PFSK-1 (cell line): Measurements from ENCODE around the gene ACOXL.

Source experiments
- FOXP2 ChIP-seq: optimal IDR thresholded peaks from 2 replicates; pipeline ENCODE3; 2011; ENCODE audit warnings: borderline replicate concordance, control low read depth, inconsistent platforms; ENCODE audit not compliant: insufficient read depth; ENCODE audit errors: extremely low read length, extremely low read depth
- POLR2AphosphoS5 ChIP-seq: IDR thresholded peaks from 2 replicates; pipeline ENCODE4 v1.6.1; 2012; ENCODE audit warnings: low read depth, mild to moderate bottlenecking, control low read depth, low read length, moderate library complexity
- SIN3A ChIP-seq: IDR thresholded peaks from 2 replicates; pipeline ENCODE4 v1.6.1; 2012; ENCODE audit warnings: mild to moderate bottlenecking, low read length, moderate library complexity, borderline replicate concordance; ENCODE audit not compliant: insufficient read depth
- TAF1 ChIP-seq: IDR thresholded peaks from 2 replicates; pipeline ENCODE4 v1.6.1; 2012; ENCODE audit warnings: low read length, control low read depth, borderline replicate concordance; ENCODE audit not compliant: insufficient read depth
- TF ChIP-seq, protein P1 (sequence below), 2 experiments: IDR thresholded peaks; 2 replicates each; pipeline versions ENCODE4 v1.6.1 to v1.8.0; 2011 to 2012; ENCODE audit warnings: low read depth in 2 of 2, low read length in 2 of 2, control low read depth in 1 of 2, inconsistent platforms in 1 of 2, mild to moderate bottlenecking in 1 of 2, moderate library complexity in 1 of 2; ENCODE audit not compliant: insufficient read depth in 1 of 2

The ACOXL gene

DNA sequence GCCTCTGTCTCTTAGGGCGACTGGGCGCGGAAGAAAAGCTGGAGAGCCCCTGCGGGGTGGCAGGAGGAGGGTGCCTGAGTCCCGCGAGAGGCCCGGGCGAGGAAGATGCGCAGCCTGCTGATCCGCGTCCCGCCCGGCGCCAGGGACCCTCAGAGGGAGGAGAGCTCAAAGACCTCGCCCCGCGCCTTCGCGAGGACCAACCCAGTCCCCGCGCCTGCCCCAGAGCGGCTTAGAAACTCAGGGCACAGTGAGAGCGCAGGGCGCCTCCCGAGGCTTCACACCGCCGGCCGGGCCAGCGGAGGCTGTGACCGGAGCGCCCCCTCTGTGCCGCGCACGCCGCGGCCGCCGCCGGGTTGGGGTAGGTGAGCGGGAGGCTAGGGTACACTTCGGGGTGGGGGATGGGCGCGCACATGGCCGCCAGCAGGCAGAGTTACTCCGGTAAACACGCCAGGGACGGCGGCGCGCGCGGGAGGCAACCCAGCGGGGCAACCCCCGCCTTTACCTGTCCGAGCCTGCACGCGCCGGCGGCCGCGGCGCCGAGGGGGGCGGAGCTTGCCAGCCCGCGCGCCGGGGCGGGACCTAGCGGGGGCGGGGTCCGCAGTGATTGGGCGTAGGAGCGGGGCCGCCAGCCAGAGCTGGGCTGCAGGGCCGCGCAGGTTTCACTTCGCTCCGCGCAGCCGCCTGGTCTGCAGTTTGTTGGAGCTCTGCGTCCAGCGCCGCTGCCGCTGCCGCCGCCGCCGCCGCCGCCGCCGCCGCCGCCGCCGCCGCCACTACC is 388.1 kb downstream of the ACOXL start, which contains the start of gene BCL2L11:
Gene BCL2L11 (plus strand): TSS at position 662 of the 775 bp plus-strand sequence. CDS start 2,832 bp downstream, outside the sequence.
- TF ChIP-seq POLR2AphosphoS5 (peak; percentile 78), TAF1 (peak; percentile 98), FOXP2 (no peak), SIN3A (no peak)
- TF ChIP-seq, protein P1, sequence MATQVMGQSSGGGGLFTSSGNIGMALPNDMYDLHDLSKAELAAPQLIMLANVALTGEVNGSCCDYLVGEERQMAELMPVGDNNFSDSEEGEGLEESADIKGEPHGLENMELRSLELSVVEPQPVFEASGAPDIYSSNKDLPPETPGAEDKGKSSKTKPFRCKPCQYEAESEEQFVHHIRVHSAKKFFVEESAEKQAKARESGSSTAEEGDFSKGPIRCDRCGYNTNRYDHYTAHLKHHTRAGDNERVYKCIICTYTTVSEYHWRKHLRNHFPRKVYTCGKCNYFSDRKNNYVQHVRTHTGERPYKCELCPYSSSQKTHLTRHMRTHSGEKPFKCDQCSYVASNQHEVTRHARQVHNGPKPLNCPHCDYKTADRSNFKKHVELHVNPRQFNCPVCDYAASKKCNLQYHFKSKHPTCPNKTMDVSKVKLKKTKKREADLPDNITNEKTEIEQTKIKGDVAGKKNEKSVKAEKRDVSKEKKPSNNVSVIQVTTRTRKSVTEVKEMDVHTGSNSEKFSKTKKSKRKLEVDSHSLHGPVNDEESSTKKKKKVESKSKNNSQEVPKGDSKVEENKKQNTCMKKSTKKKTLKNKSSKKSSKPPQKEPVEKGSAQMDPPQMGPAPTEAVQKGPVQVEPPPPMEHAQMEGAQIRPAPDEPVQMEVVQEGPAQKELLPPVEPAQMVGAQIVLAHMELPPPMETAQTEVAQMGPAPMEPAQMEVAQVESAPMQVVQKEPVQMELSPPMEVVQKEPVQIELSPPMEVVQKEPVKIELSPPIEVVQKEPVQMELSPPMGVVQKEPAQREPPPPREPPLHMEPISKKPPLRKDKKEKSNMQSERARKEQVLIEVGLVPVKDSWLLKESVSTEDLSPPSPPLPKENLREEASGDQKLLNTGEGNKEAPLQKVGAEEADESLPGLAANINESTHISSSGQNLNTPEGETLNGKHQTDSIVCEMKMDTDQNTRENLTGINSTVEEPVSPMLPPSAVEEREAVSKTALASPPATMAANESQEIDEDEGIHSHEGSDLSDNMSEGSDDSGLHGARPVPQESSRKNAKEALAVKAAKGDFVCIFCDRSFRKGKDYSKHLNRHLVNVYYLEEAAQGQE (IDR thresholded peaks at IDR 0.05; ENCODE audit: insufficient read depth in 1 of 2, low read depth in 2 of 2, low read length in 2 of 2): 0 out of 4 replicates have a peak, but pooled peaks of 1 of the 2 experiments have one; percentile 36

DNA sequence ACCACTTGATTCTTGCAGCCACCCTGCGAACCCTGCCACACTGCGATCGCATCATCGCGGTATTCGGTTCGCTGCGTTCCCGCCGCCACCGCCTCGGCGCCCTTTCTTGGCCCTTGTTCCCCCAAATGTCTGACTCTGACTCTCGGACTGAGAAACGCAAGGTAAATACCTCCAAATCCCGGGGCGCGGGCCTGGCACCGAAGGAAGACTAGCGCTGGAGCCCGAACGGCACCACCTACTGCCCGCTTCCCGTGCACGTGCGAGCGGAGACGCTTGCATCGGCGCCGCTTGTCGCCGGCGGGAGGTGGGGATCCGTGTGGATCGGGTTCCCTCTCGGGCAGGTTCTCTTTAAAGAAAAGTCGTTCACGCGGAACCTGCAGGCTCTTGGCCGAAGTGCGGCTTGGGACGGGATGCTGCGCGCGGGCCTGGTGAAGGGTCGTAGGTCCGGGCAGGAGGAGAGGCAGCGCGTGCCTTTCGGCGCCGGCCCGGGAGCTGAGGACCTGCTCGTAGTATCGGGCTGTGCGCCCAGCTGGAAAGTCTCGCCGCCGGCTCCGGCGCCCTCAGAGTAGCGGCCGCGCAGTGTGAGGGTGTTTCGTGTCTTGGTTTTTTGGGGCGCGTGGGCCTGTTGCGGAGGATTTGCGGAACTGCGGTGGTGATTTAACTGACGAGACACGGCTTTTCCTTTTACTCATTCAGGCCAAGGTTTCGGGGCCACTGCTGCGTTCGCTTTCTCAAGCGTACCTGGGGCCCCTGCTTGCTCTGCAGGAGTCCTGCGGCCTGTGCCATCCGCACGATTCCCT is 388.9 kb downstream of the ACOXL start:
- TF ChIP-seq, protein P1 (IDR thresholded peaks at IDR 0.05; ENCODE audit: insufficient read depth in 1 of 2, low read depth in 2 of 2, low read length in 2 of 2): no peak
- TF ChIP-seq SIN3A: peak; percentile 8; the same call in 1 of the 2 replicates

DNA sequence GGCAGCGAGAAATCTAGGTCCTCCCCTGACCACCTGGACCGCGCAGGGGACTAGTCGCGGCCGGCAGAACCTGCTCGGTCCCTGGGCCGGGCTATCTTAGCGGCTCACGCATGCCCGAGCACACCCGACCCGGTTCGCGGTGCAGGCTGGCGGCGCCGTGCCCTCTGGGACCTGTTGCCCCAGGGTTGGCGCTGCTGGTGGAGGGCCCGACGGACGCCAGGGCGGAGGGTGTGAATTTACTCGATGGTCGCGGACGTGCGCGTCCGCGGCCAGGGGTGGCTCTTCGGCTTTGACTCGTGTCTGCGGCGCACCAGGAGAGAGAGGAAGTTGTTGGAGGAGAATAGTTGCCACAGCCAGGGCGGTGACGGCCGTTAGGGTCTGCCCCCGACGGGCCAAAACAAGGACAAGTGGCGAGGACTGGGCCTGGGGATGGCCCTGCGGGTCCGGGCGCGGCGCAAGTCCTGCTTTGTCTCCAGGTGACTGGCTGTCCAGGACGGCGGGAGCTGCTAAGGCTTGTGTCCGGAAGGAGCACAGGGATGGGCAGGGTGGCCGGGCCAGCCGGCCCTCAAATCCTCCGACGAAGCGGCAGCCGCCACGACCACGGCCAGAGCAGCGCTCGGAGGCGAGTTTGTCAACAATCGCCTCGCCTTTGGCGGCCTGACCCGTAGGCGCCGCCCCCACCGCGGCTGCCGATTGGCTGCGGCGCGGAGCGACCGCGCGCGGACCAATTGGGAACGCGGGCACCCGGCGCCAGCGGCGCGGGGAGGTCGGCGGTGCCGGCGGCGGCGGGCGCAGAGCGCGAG is 389.7 kb downstream of the ACOXL start:
- TF ChIP-seq, protein P1 (IDR thresholded peaks at IDR 0.05; ENCODE audit: insufficient read depth in 1 of 2, low read depth in 2 of 2, low read length in 2 of 2): no peak
- peak; percentile 57; the same call in 1 of the 2 replicates for TF ChIP-seq SIN3A

DNA sequence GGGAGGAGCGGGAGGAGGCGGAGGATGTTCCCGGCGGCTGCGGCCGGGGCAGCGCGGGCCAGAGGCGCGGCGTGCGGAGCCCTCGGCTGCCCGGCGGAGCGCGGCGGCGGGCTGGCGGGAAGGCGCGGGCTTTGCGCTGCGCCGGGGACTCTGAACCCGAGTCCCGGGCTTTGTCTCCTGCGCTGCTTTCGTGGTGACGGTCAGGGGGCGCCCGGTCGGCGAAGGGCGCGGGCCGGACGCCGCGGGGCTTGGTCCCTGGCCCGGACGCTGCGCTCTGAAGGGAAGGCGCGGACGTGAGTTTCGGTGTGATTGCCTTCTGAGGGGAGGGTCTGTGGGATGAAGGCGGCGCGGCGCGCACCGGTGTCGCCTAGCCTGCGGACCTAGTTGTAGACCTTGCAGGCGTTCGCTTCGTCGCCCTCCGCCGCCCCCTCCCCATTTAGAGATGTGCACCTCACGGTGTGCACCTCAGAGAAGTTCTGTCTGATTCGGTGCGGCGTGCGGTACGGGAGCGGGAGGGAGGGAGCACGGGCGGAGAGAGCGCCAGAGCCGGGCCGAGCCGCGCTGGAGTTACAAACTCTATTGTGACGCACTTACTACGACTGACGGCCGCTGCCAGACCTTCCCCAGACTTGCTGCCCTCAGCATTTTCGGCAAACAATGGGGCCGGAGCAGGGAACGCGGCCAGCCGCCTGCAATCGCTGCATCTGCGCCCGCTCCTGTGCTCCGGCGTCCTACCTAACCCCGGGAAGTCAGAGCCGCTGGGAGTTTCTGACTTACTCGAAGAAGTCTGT is 390.5 kb downstream of the ACOXL start:
- TF ChIP-seq SIN3A: peak; percentile 47; the same call in 1 of the 2 replicates
- TF ChIP-seq, protein P1 (IDR thresholded peaks at IDR 0.05; ENCODE audit: insufficient read depth in 1 of 2, low read depth in 2 of 2, low read length in 2 of 2): no peak
- 0 out of 2 replicates have a peak, but pooled peaks have one; percentile 68 for TF ChIP-seq TAF1
- no peak for TF ChIP-seq POLR2AphosphoS5
- no peak for TF ChIP-seq FOXP2
